T-cell (primary cell): Measurements from ENCODE around the gene LACC1. TPM values are rescaled to one million over a fixed set of nuclear protein-coding genes. Genes with fewer than 3 reads are reported as not detected.

Experiments
- ATAC-seq, 4 experiments: fragments of 200-7000 bp in 3 of 4; fragments of 150-1000 bp in 1 of 4; cut with Tn5 transposase; replicated peaks in 1 of 4; 1 replicate in 3 of 4; 2 replicates in 1 of 4; pipeline ENCODE4 v1.10.0; 2021; ENCODE audit warnings: moderate library complexity in 3 of 4, mild to moderate bottlenecking in 2 of 4, moderate number of reproducible peaks in 1 of 4
- CTCF ChIA-PET, 2 donors: fragments of 300-600 bp; sonication (Branson Sonifier 250); formaldehyde crosslinking; loops; one replicate each; lab custom pipeline; 2022; ENCODE audit warnings: antibody characterized with exemption in 2 of 2; lab: Charles Lee
- POLR2A ChIA-PET, 2 donors: fragments of 300-600 bp; sonication (Branson Sonifier 250); formaldehyde crosslinking; loops; one replicate each; lab custom pipeline; 2022; ENCODE audit warnings: antibody characterized with exemption in 2 of 2; lab: Charles Lee
- DNase-seq, 35 experiments: peaks; one replicate each; pipeline versions ENCODE4 v3.0.0 to v3.0.0-alpha.2; 2013 to 2023
- H3K27ac ChIP-seq: one replicate; pipeline ENCODE4 v1.5.1; 2013; ENCODE audit warnings: low read length
- H3K27me3 ChIP-seq, 2 experiments: replicated peaks in 1 of 2; 1 replicate in 1 of 2; 2 replicates in 1 of 2; pipeline versions ENCODE4 v1.6.1 to v1.7.0; 2013; ENCODE audit warnings: low read length in 1 of 2, mixed read lengths in 1 of 2; ENCODE audit not compliant: control insufficient read depth in 2 of 2, insufficient read depth in 2 of 2; ENCODE audit errors: extremely low read depth in 1 of 2
- H3K36me3 ChIP-seq, 2 donors: 1 replicate in 1 of 2; 2 replicates in 1 of 2; pipeline versions ENCODE4 v1.6.1 to v1.7.0; 2013; ENCODE audit warnings: low read length in 1 of 2; ENCODE audit not compliant: control insufficient read depth in 2 of 2, insufficient read depth in 1 of 2; ENCODE audit errors: extremely low read depth in 1 of 2
- H3K4me1 ChIP-seq, 2 experiments: 1 replicate in 1 of 2; 2 replicates in 1 of 2; pipeline versions ENCODE4 v1.6.1 to v1.7.0; 2013; ENCODE audit warnings: low read length in 2 of 2, mixed read lengths in 1 of 2; ENCODE audit not compliant: insufficient read depth in 2 of 2, control insufficient read depth in 1 of 2; ENCODE audit errors: extremely low read depth in 1 of 2
- H3K4me3 ChIP-seq, 2 donors: 1 replicate in 1 of 2; 2 replicates in 1 of 2; pipeline versions ENCODE4 v1.5.1 to v1.7.0; 2013; ENCODE audit warnings: mild to moderate bottlenecking in 2 of 2, low read length in 1 of 2, moderate library complexity in 1 of 2; ENCODE audit not compliant: control insufficient read depth in 1 of 2; ENCODE audit errors: extremely low read depth in 1 of 2
- H3K9me3 ChIP-seq: 2 replicates; pipeline ENCODE4 v1.7.0; 2013
- H3K27ac Mint-ChIP-seq, 2 donors: one replicate each; pipeline ENCODE4 v1.8.0; 2020 to 2021; ENCODE audit warnings: mild to moderate bottlenecking in 2 of 2, mixed read lengths in 2 of 2
- H3K27me3 Mint-ChIP-seq, 2 donors: one replicate each; pipeline ENCODE4 v1.8.0; 2021 to 2022; ENCODE audit warnings: mixed read lengths in 2 of 2
- H3K36me3 Mint-ChIP-seq: one replicate; pipeline ENCODE4 v1.8.0; 2021; ENCODE audit warnings: mixed read lengths
- H3K4me1 Mint-ChIP-seq, 3 donors: one replicate each; pipeline ENCODE4 v1.8.0; 2020 to 2022; ENCODE audit warnings: mixed read lengths in 3 of 3, mild to moderate bottlenecking in 1 of 3
- H3K4me3 Mint-ChIP-seq, 3 donors: one replicate each; pipeline ENCODE4 v1.8.0; 2020 to 2022; ENCODE audit warnings: mild to moderate bottlenecking in 3 of 3, mixed read lengths in 3 of 3, moderate library complexity in 3 of 3
- H3K9me3 Mint-ChIP-seq, 3 donors: one replicate each; pipeline ENCODE4 v1.8.0; 2020 to 2022; ENCODE audit warnings: mixed read lengths in 3 of 3
- WGBS: methylation state at CpG from one replicate; pipeline ENCODE4 v1.1.5; 2013; ENCODE audit warnings: missing lambda C conversion rate; ENCODE audit not compliant: insufficient coverage; 5-methylcytosine and 5-hydroxymethylcytosine counted together
- total RNA-seq, 35 experiments: library from RNA in 6 of 35; stranded (reverse) in 6 of 35; fragments of 120-200 nt in 1 of 35; gene quantifications; one replicate each; pipeline versions ENCODE4 v1.2.1 to v1.2.4 and lab custom pipeline; 2013 to 2026

Gene LACC1
- total RNA-seq, 5 donors from 2014 or later (not counting 1 experiment from before 2014, with no cell fraction given): 0.50 to 3.2 (median 1.5) TPM

DNA sequence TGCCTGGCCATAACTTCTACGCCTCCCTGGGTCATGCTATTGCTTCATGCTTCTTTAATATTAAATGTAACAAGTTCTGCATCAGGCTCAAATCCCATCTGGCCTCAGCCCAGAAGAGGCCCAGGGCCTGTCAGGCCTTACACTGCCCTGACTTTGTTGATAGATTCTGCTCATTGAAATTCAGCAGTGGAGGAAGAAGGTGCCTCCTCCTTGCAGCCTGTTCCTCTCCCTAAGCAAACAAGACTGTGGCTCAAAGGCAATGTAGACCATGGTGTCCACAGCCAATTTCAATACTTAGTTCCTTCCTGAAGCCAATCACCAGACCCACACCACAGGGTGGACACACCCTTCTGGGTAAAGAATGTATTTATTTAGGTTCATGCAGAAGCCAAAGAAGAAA, 59.4 kb downstream of the LACC1 start:
- Mint-ChIP-seq H3K36me3 (no peaks in the 10 kb centered on the region), H3K27ac (no peak overlapping the region), H3K4me1 (no peaks in the 10 kb centered on the region), H3K9me3 (no peaks in the 10 kb centered on the region), H3K27me3 (peaks cover 0 to 5% of the 10 kb centered on the region in 2 donors), H3K4me3 (no peak overlapping the region)
- Histone ChIP-seq H3K27ac (no peak overlapping the region), H3K36me3 (no peaks in the 10 kb centered on the region), H3K27me3 (no peaks in the 10 kb centered on the region), H3K4me1 (no peaks in the 10 kb centered on the region), H3K4me3 (no peak overlapping the region), H3K9me3 (no peaks in the 10 kb centered on the region)
- ChIA-PET POLR2A (no interaction called here), CTCF (interaction anchor here in 1 of 2 donors (0.7 kb wide), 1 partner anchor 1163 kb away, joined by 4 read pairs; no protein-coding TSS in a partner anchor)
- DNase-seq (no peak), ATAC-seq (no peak)
- WGBS: no CpG with 5 or more reads among the region's 1 CpG

DNA sequence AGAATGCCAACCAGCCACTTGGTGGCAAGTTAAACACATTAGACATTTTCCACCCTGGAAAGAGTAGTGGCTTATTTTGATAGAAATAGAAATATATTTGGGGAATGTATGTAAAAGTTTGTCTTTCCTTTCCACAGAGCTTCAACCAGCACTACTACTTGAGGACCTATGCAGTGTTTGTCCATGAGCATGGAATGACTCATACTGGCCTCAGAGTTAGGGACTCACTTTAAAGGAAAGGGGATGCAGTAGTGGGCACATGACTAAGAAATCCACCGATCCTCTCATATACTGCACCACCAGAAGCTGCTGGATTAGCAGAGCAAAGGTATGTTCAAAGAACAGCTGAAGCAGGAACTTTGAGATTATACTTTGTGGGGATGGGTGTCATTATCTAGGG, 62.6 kb downstream of the LACC1 start:
- no peak overlapping the region for H3K27ac Mint-ChIP-seq
- Histone ChIP-seq H3K27me3 (no peaks in the 10 kb centered on the region), H3K27ac (no peak overlapping the region), H3K9me3 (no peaks in the 10 kb centered on the region), H3K4me1 (no peaks in the 10 kb centered on the region), H3K4me3 (no peak overlapping the region), H3K36me3 (no peaks in the 10 kb centered on the region)
- no peak overlapping the region for H3K4me3 Mint-ChIP-seq
- no peak for ATAC-seq
- no peaks in the 10 kb centered on the region for H3K4me1 Mint-ChIP-seq
- DNase-seq: no peak
- POLR2A ChIA-PET: interaction anchor here in 1 of 2 donors (0.6 kb wide), 1 partner anchor 1628 kb away, joined by 3 read pairs; no protein-coding TSS in a partner anchor
- CTCF ChIA-PET: no interaction called here
- no peaks in the 10 kb centered on the region for H3K36me3 Mint-ChIP-seq
- H3K9me3 Mint-ChIP-seq: no peaks in the 10 kb centered on the region
- peaks cover 8 to 17% of the 10 kb centered on the region in 2 donors for H3K27me3 Mint-ChIP-seq
- no CpG with 5 or more reads among the region's 1 CpG for WGBS

Other genes starting within 250 kb of the LACC1 start
- under 1 TPM in 1 of 5 donors, not detected in 4; 0.10 TPM for gene ENOX1, start 92.9 kb upstream of the LACC1 start, total RNA-seq
- gene CCDC122, start 164 bp upstream of the LACC1 start, total RNA-seq: 1 to 10 TPM in 2 of 5 donors, under 1 TPM in 3; 0.44 to 4.1 (median 0.78) TPM